HepG2 (cell line): ENCODE data around the gene HPCAL1. TPM values are rescaled to one million over a fixed set of nuclear protein-coding genes. Genes with fewer than 3 reads are reported as not detected.

Source experiments
- ATAC-seq: fragments of 200-7000 bp; cut with Tn5 transposase; 3 replicates; pipeline ENCODE4 v1.9.1; 2020; ENCODE audit warnings: mild to moderate bottlenecking, moderate library complexity
- BruUV-seq: library from RNA; stranded (reverse); fragments of 400-500 nt; replicated peaks from 2 replicates; lab custom pipeline; 2021; lab: Mats Ljungman, UMichigan
- CTCF ChIA-PET: fragments of 300-600 bp; formaldehyde crosslinking; extraction: SDS; loops from one replicate; lab custom pipeline; 2021; ENCODE audit warnings: low total read pairs, inconsistent platforms, low intra/inter-chr PET ratio; lab: Yijun Ruan, JAX
- POLR2A ChIA-PET: fragments of 350-600 bp; sonication (Branson Sonifier 250); formaldehyde crosslinking; loops from one replicate; lab custom pipeline; 2020; ENCODE audit warnings: antibody characterized with exemption, inconsistent platforms; lab: Yijun Ruan, JAX
- DNase-seq: peaks from one replicate; pipeline ENCODE4 v3.0.0-alpha.2; 2015; ENCODE audit warnings: low spot score
- FAIRE-seq: peaks from 3 replicates; lab custom pipeline; 2011; peaks lifted over from hg19 to GRCh38; lab: Jason Lieb, UNC
- H2AFZ ChIP-seq: one replicate; pipeline ENCODE4 v1.6.1; 2011; ENCODE audit warnings: low read length, inconsistent platforms
- H3K27ac ChIP-seq: fragments of 300-600 bp; 3 replicates; pipeline ENCODE4 v1.8.0; 2011; ENCODE audit warnings: mixed run types, mild to moderate bottlenecking, mixed read lengths, low read length, inconsistent platforms; ENCODE audit not compliant: insufficient read depth; ENCODE audit errors: extremely low read length
- H3K27me3 ChIP-seq, 2 experiments: fragments of 200-600 bp in 1 of 2; 2 replicates in 1 of 2; 3 replicates in 1 of 2; pipeline versions ENCODE4 v1.6.0 to v1.8.0; 2011; ENCODE audit warnings: low read length in 2 of 2, mild to moderate bottlenecking in 2 of 2, moderate library complexity in 2 of 2, inconsistent platforms in 1 of 2; ENCODE audit not compliant: insufficient read depth in 2 of 2, control insufficient read depth in 1 of 2
- H3K36me3 ChIP-seq, 2 experiments: fragments of 200-600 bp in 1 of 2; replicated peaks in 1 of 2; 2 replicates in 1 of 2; 3 replicates in 1 of 2; pipeline versions ENCODE4 v1.5.1 to v1.8.0; 2011; ENCODE audit warnings: low read length in 2 of 2, inconsistent platforms in 1 of 2; ENCODE audit not compliant: insufficient read depth in 2 of 2, control insufficient read depth in 1 of 2
- H3K4me1 ChIP-seq: 2 replicates; pipeline ENCODE4 v1.5.1; 2012; ENCODE audit warnings: low read length, inconsistent platforms; ENCODE audit not compliant: insufficient read depth
- H3K4me2 ChIP-seq: 2 replicates; pipeline ENCODE4 v1.6.0; 2011; ENCODE audit warnings: low read depth, low read length, inconsistent platforms
- H3K4me3 ChIP-seq, 3 experiments: fragments of 200-600 bp in 1 of 3; sonication (generic), shearing (Covaris generic) in 1 of 3; replicated peaks in 1 of 3; 2 replicates each; pipeline ENCODE4 v1.5.1; 2011 to 2016; ENCODE audit warnings: low read length in 3 of 3, inconsistent platforms in 2 of 3, low read depth in 2 of 3, mild to moderate bottlenecking in 2 of 3, control low read depth in 1 of 3, mixed read lengths in 1 of 3; ENCODE audit not compliant: insufficient read depth in 1 of 3
- H3K79me2 ChIP-seq: one replicate; pipeline ENCODE4 v1.6.1; 2011; ENCODE audit warnings: low read length, inconsistent platforms; ENCODE audit not compliant: insufficient read depth
- H3K9ac ChIP-seq: 2 replicates; pipeline ENCODE4 v1.6.0; 2011; ENCODE audit warnings: mild to moderate bottlenecking, low read depth, low read length, inconsistent platforms; ENCODE audit not compliant: insufficient read depth
- H3K9me3 ChIP-seq: 2 replicates; pipeline ENCODE4 v1.5.1; 2012; ENCODE audit warnings: mild to moderate bottlenecking, low read length
- H4K20me1 ChIP-seq: 2 replicates; pipeline ENCODE4 v1.6.0; 2011; ENCODE audit warnings: inconsistent platforms, mild to moderate bottlenecking, low read length, moderate library complexity; ENCODE audit not compliant: insufficient read depth
- EZH2 ChIP-seq: conservative IDR thresholded peaks from 2 replicates; pipeline ENCODE4 v1.6.1; 2012; ENCODE audit warnings: mild to moderate bottlenecking, low read depth, low read length, moderate library complexity
- HMGA1 ChIP-seq: sonication (generic); formaldehyde crosslinking; conservative IDR thresholded peaks from 2 replicates; pipeline ENCODE4 v1.4.0; 2020; ENCODE audit warnings: missing genetic modification reagents
- HNF4A ChIP-seq: sonication (generic); formaldehyde crosslinking; IDR thresholded peaks from 2 replicates; pipeline ENCODE4 v1.4.0; 2020; ENCODE audit warnings: missing genetic modification reagents
- KLF6 ChIP-seq: IDR thresholded peaks from 2 replicates; pipeline ENCODE4 v1.8.0; 2016; ENCODE audit warnings: missing biosample characterization, missing genetic modification reagents
- NFATC3 ChIP-seq: sonication (generic); formaldehyde crosslinking; IDR thresholded peaks from 2 replicates; pipeline ENCODE4 v1.5.1; 2020; ENCODE audit warnings: mild to moderate bottlenecking, missing genetic modification reagents
- PLSCR1 ChIP-seq: sonication (generic); formaldehyde crosslinking; IDR thresholded peaks from 2 replicates; pipeline ENCODE4 v1.5.0; 2020; ENCODE audit warnings: missing genetic modification reagents, mild to moderate bottlenecking, borderline replicate concordance
- RARG ChIP-seq: sonication (generic); formaldehyde crosslinking; IDR thresholded peaks from 2 replicates; pipeline ENCODE4 v1.4.0; 2020; ENCODE audit warnings: low read depth, mild to moderate bottlenecking, missing genetic modification reagents
- REXO4 ChIP-seq: sonication (generic); formaldehyde crosslinking; IDR thresholded peaks from 2 replicates; pipeline ENCODE4 v1.8.0; 2022; ENCODE audit warnings: missing genetic modification reagents, mild to moderate bottlenecking, borderline replicate concordance
- SKIL ChIP-seq: sonication (generic); formaldehyde crosslinking; IDR thresholded peaks from 2 replicates; pipeline ENCODE4 v1.8.0; 2022; ENCODE audit warnings: missing genetic modification reagents, mild to moderate bottlenecking, moderate library complexity, borderline replicate concordance
- ZBTB1 ChIP-seq: sonication (generic); formaldehyde crosslinking; IDR thresholded peaks from 2 replicates; pipeline ENCODE4 v1.4.0; 2020; ENCODE audit warnings: missing genetic modification reagents, borderline replicate concordance
- ZIK1 ChIP-seq: sonication (generic); formaldehyde crosslinking; IDR thresholded peaks from 2 replicates; pipeline ENCODE4 v1.5.0; 2020; ENCODE audit warnings: mild to moderate bottlenecking, low read depth, missing genetic modification reagents, borderline replicate concordance
- ZNF251 ChIP-seq: sonication (generic); formaldehyde crosslinking; IDR thresholded peaks from 2 replicates; pipeline ENCODE4 v1.9.0; 2021; ENCODE audit warnings: mild to moderate bottlenecking, missing genetic modification reagents
- ZNF275 ChIP-seq: sonication (generic); formaldehyde crosslinking; IDR thresholded peaks from 2 replicates; pipeline ENCODE4 v1.8.0; 2022; ENCODE audit warnings: missing genetic modification reagents, mild to moderate bottlenecking, inconsistent platforms, borderline replicate concordance
- ZNF567 ChIP-seq: sonication (generic); formaldehyde crosslinking; IDR thresholded peaks from 2 replicates; pipeline ENCODE4 v1.8.1; 2023; ENCODE audit warnings: mild to moderate bottlenecking, missing genetic modification reagents, borderline replicate concordance
- ZNF572 ChIP-seq: sonication (generic); formaldehyde crosslinking; IDR thresholded peaks from 2 replicates; pipeline ENCODE4 v1.5.1; 2020; ENCODE audit warnings: mild to moderate bottlenecking, missing genetic modification reagents
- ZNF841 ChIP-seq: sonication (generic); formaldehyde crosslinking; IDR thresholded peaks from 2 replicates; pipeline ENCODE4 v1.8.1; 2023; ENCODE audit warnings: missing genetic modification reagents, borderline replicate concordance
- WGBS: methylation state at CpG from one replicate; pipeline ENCODE4 v1.1.6; 2017; ENCODE audit warnings: low lambda C conversion rate; 5-methylcytosine and 5-hydroxymethylcytosine counted together
- in situ Hi-C: cut with HindIII; loops from 2 replicates; pipeline ENCODE4 v1.10.0; 2017; ENCODE audit warnings: low pct_unique_long_range_greater_than_20kb; ENCODE audit not compliant: extremely low pct_ligation_motif_present
- intact Hi-C: fragments of 100-400 bp; cut with micrococcal nuclease; formaldehyde crosslinking; loops from one replicate; pipeline ENCODE4 v1.10.0; 2022; ENCODE audit not compliant: unreplicated experiment
- polyA plus RNA-seq, 8 experiments: library from polyadenylated mRNA; depleted of rRNA in 3 of 8; stranded (reverse) in 7 of 8; unstranded in 1 of 8; fragments of >200 nt; fragmentation: Illumina TruSeq in 4 of 8; extraction: Trizol in 4 of 8; gene quantifications; 2 replicates each; pipeline versions ENCODE4 v1.2.1 to v1.2.3, GENCODE V29; 2011 to 2016; ENCODE audit warnings: low read depth in 4 of 8, missing spikeins in 1 of 8, mixed read lengths in 1 of 8; ENCODE audit not compliant: insufficient read depth in 1 of 8
- total RNA-seq, 5 experiments: library from RNA; depleted of rRNA; stranded (reverse); fragments of >200 nt; fragmentation: Illumina TruSeq; extraction: Trizol; gene quantifications; 2 replicates each; pipeline ENCODE4 v1.2.3, GENCODE V29; 2016; ENCODE audit warnings: low read depth in 1 of 5
- TF ChIP-seq, protein P1 (sequence below): sonication (generic); formaldehyde crosslinking; IDR thresholded peaks from 2 replicates; pipeline ENCODE4 v1.4.0; 2020; ENCODE audit warnings: missing genetic modification reagents
- TF ChIP-seq, protein P2 (sequence below): IDR thresholded peaks from 2 replicates; pipeline ENCODE4 v1.6.1; 2016

HPCAL1 gene
- total and polyA plus RNA-seq, 2 of the 13 experiments (the other 11 are each of a cell fraction or from before 2014, with no cell fraction given): 29.5 to 29.9 TPM

GRCh38 chr2:10281891-10282290, 20.8 kb upstream of the HPCAL1 start:
- Histone ChIP-seq H3K9ac (no peak overlapping the region), H3K4me3 (no peak overlapping the region), H4K20me1 (no peaks in the 10 kb centered on the region), H3K79me2 (no peaks in the 10 kb centered on the region), H3K27me3 (peaks cover 0 to 7% of the 10 kb centered on the region in 2 experiments; a peak in 1 of 5 replicates), H2AFZ (no peak overlapping the region), H3K4me2 (no peak overlapping the region), H3K4me1 (peaks cover 77% of the 10 kb centered on the region), H3K9me3 (no peaks in the 10 kb centered on the region), H3K27ac (no peak overlapping the region), H3K36me3 (no peaks in the 10 kb centered on the region)
- in situ Hi-C loops: no loop called here
- BruUV-seq: no TSS peak
- ChIA-PET CTCF (no interaction called here), POLR2A (interaction anchor here (0.7 to 6.1 kb wide), 2 partner anchors 16 to 20 kb away, joined by 3 to 87 read pairs; partner anchors contain the start of gene HPCAL1)
- TF ChIP-seq, protein P1, sequence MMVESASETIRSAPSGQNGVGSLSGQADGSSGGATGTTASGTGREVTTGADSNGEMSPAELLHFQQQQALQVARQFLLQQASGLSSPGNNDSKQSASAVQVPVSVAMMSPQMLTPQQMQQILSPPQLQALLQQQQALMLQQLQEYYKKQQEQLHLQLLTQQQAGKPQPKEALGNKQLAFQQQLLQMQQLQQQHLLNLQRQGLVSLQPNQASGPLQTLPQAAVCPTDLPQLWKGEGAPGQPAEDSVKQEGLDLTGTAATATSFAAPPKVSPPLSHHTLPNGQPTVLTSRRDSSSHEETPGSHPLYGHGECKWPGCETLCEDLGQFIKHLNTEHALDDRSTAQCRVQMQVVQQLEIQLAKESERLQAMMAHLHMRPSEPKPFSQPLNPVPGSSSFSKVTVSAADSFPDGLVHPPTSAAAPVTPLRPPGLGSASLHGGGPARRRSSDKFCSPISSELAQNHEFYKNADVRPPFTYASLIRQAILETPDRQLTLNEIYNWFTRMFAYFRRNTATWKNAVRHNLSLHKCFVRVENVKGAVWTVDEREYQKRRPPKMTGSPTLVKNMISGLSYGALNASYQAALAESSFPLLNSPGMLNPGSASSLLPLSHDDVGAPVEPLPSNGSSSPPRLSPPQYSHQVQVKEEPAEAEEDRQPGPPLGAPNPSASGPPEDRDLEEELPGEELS (CRISPR knock-in tag): no peak
- TF ChIP-seq ZNF841: no peak
- no peak for TF ChIP-seq HNF4A
- no peak for TF ChIP-seq ZIK1 (CRISPR knock-in tag)
- TF ChIP-seq REXO4 (CRISPR knock-in tag): no peak
- TF ChIP-seq PLSCR1 (CRISPR knock-in tag): no peak
- TF ChIP-seq ZNF567 (CRISPR knock-in tag): no peak
- no peak for TF ChIP-seq NFATC3 (CRISPR knock-in tag)
- TF ChIP-seq, protein P2, sequence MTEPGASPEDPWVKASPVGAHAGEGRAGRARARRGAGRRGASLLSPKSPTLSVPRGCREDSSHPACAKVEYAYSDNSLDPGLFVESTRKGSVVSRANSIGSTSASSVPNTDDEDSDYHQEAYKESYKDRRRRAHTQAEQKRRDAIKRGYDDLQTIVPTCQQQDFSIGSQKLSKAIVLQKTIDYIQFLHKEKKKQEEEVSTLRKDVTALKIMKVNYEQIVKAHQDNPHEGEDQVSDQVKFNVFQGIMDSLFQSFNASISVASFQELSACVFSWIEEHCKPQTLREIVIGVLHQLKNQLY: no peak
- TF ChIP-seq ZNF572: no peak
- TF ChIP-seq EZH2: no peak
- no peak for TF ChIP-seq ZNF275
- TF ChIP-seq SKIL (CRISPR knock-in tag): no peak
- no peak for TF ChIP-seq ZNF251
- TF ChIP-seq HMGA1 (CRISPR knock-in tag): no peak
- no peak for TF ChIP-seq RARG
- TF ChIP-seq KLF6 (CRISPR knock-in tag): no peak
- no peak for TF ChIP-seq ZBTB1 (CRISPR knock-in tag)
- intact Hi-C loops: no loop called here
- FAIRE-seq (no peak), DNase-seq (no peak), ATAC-seq (no peak)
- 82% methylated on average over 3 of the region's 4 CpGs for WGBS
